ENCODE results near the gene SELENOI.

GRCh38 chr2:26438926-26439325 is 93.0 kb downstream of the SELENOI start:
- TF ChIP-seq CTCF (IDR thresholded peaks at IDR 0.05) (no peak), POLR2A (IDR thresholded peaks at IDR 0.05) (no peak)
